Endothelial cell of coronary artery (primary cell): ENCODE measurements around the gene BORCS6. TPM values are rescaled to one million over a fixed set of nuclear protein-coding genes. Genes with fewer than 3 reads are reported as not detected.

Source experiments
- total RNA-seq: library from RNA; depleted of rRNA; stranded (reverse); fragments of >200 nt; gene quantifications from 2 replicates; pipeline ENCODE4 v1.2.3, GENCODE V29; 2014

Gene BORCS6
- 8.1 and 8.6 TPM in 2 replicates for total RNA-seq

GRCh38 chr17:8189711-8190477 is at the start of gene BORCS6:
Gene BORCS6 (minus strand): TSS chr17:8190180. CDS start chr17:8190140, 40 bp downstream.

GRCh38 chr17:8209907-8210760 is 20.2 kb upstream of the BORCS6 start, which contains the start of gene AURKB:
Gene AURKB (minus strand): TSS chr17:8210575. CDS start chr17:8210224, 351 bp downstream.

GRCh38 chr17:8176197-8176940 is 13.6 kb downstream of the BORCS6 start, which contains the start of gene TMEM107:
Gene TMEM107 (minus strand): TSS chr17:8176380. CDS start chr17:8176286, 94 bp downstream.

GRCh38 chr17:8162233-8162996 is 27.6 kb downstream of the BORCS6 start, which contains the start of gene VAMP2:
Gene VAMP2 (minus strand): TSS chr17:8162948. CDS start chr17:8162879, 69 bp downstream.

GRCh38 chr17:8152112-8152775 is 37.7 kb downstream of the BORCS6 start, which contains the start of gene PER1:
Gene PER1 (minus strand): TSS chr17:8152404. CDS start chr17:8150706, 1,698 bp downstream.

Other genes starting within 250 kb of the BORCS6 start
- not detected in 2 replicates for gene GUCY2D, start 187.6 kb downstream of the BORCS6 start, total RNA-seq
- 0.19 TPM in 1 of 2 replicates, not detected in the other for gene ALOX15B, start 151.1 kb downstream of the BORCS6 start, total RNA-seq
- gene ALOX12B, start 102.5 kb downstream of the BORCS6 start, total RNA-seq: not detected in 2 replicates
- gene ALOXE3, start 71.7 kb downstream of the BORCS6 start, total RNA-seq: not detected in 2 replicates
- gene HES7, start 66.1 kb downstream of the BORCS6 start, total RNA-seq: 0.09 TPM in 2 replicates
- 5.0 and 14.2 TPM in 2 replicates for gene PER1, start 37.8 kb downstream of the BORCS6 start, total RNA-seq
- 3.0 and 5.7 TPM in 2 replicates for gene VAMP2, start 27.2 kb downstream of the BORCS6 start, total RNA-seq
- gene TMEM107, start 13.8 kb downstream of the BORCS6 start, total RNA-seq: 11.6 and 26.7 TPM in 2 replicates
- 16.0 and 35.2 TPM in 2 replicates for gene AURKB, start 20.4 kb upstream of the BORCS6 start, total RNA-seq
- gene CTC1, start 57.9 kb upstream of the BORCS6 start, total RNA-seq: 4.5 and 7.3 TPM in 2 replicates
- gene PFAS, start 59.1 kb upstream of the BORCS6 start, total RNA-seq: 26.0 and 33.6 TPM in 2 replicates
- gene RANGRF, start 98.5 kb upstream of the BORCS6 start, total RNA-seq: 9.8 and 13.9 TPM in 2 replicates
- gene SLC25A35, start 105.2 kb upstream of the BORCS6 start, total RNA-seq: 0.45 and 0.47 TPM in 2 replicates
- 14.8 and 16.3 TPM in 2 replicates for gene ARHGEF15, start 120.1 kb upstream of the BORCS6 start, total RNA-seq
- gene ODF4, start 149.7 kb upstream of the BORCS6 start, total RNA-seq: not detected in 2 replicates
- gene RPL26, start 193.0 kb upstream of the BORCS6 start, total RNA-seq: 4,291 and 4,698 TPM in 2 replicates
- not detected in 2 replicates for gene RNF222, start 207.6 kb upstream of the BORCS6 start, total RNA-seq
- gene NDEL1, start 245.7 kb upstream of the BORCS6 start, total RNA-seq: 30.4 and 44.7 TPM in 2 replicates